ENCODE measurements around the gene LAMA3. TPM values are rescaled to one million over a fixed set of nuclear protein-coding genes. Genes with fewer than 3 reads are reported as not detected.

The LAMA3 gene
- total and polyA plus RNA-seq, 2 donors (not counting 1 experiment from before 2014, with no cell fraction given): 0.75 to 13.2 TPM

DNA sequence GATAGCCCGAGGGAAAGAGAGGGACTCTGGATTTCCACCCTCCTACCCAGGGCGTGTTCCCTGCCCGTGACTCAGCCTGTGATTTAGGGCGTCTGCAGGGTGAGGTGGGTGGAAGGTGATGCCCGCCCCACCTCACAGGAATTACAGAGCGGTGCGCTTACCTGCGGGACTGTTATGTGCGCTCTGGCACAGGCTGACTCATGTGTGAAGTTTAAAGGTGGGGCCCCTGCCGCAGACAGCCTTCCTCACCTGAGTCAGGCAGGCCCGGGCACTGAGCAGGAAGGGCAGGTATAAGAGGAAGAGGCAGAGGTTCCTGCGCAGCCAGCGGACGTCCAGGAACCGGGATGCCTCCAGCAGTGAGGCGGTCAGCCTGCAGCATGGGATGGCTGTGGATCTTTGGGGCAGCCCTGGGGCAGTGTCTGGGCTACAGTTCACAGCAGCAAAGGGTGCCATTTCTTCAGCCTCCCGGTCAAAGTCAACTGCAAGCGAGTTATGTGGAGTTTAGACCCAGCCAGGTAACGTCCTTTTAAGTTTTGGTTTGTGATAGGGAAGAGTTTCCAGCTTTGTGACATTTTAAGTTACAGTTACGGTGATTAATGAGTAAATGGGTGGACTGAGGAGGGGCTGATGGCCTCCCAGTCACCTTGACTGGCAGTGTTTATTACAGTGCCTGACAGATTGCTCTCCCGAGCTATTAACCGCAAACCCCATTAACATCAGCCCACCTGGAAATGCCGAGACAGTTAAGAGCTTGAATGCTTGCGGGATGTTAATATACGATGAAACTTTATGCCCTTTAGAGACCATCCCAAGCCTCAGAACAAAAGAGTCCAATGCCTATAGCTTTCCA is 183.7 kb downstream of the LAMA3 start:
- no peak overlapping the region for H3K9ac ChIP-seq (ENCODE audit: insufficient read depth, low read length)

DNA sequence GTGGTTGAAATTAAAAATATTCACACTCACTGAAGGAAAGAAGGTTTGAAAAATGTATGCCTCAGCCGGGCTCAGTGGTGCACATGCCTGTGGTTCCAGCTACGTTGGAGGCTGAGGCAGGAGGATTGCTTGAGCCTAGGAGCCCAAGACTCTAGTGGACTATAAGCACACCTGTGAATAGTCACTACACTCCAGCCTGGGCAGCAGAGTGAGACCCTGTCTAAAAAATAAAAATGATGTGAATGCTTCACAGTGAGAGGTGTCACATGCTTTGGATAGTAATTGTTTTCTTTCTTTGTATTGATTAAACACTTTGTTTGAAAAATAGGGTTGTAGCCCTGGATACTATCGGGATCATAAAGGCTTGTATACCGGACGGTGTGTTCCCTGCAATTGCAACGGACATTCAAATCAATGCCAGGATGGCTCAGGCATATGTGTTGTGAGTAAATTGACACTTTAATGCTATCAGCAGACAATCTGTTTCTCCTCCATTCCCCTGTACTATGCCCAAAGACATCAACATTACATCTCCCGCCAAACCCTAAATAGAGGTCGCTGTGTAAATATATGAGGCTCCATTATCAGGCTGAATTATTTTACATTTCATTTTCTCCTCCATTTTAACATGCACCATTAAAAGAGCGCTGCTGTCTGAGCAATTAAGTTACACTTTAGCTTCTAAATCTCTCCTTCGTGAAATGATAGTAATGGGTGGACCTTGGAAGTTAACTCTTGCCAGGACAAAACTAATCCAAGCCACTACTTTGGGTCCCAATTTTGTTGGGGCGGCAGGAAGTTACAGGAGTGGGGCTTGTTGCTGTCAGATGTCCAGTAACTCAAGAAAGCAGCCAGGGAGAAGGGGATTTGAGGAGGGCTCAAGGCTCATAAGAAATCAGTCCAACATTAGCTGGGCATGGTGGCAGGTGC is 187.0 kb downstream of the LAMA3 start:
- Histone ChIP-seq H3K4me2 (ENCODE audit: extremely low read depth, insufficient read depth, low read length) (no peak overlapping the region), H3K36me3 (ENCODE audit: control insufficient read depth, insufficient read depth, low read length) (no peaks in the 10 kb centered on the region), H3K4me1 (ENCODE audit: control insufficient read depth, extremely low read depth, insufficient read depth, low read length) (no peaks in the 10 kb centered on the region), H3K9ac (ENCODE audit: insufficient read depth, low read length) (no peak overlapping the region), H3K27me3 (ENCODE audit: control insufficient read depth, insufficient read depth, low read length) (peaks cover 2% of the 10 kb centered on the region), H2AFZ (ENCODE audit: low read length) (no peak overlapping the region), H3K27ac (ENCODE audit: insufficient read depth, low read length) (no peak overlapping the region), H4K20me1 (ENCODE audit: control insufficient read depth, extremely low read depth, insufficient read depth, low read length) (no peaks in the 10 kb centered on the region), H3K79me2 (ENCODE audit: control insufficient read depth, insufficient read depth, low read length) (no peaks in the 10 kb centered on the region), H3K4me3 (replicated peaks in 1 of 4; ENCODE audit: control extremely low read depth in 1 of 4, insufficient read depth in 1 of 4, low read depth in 3 of 4, low read length in 4 of 4) (no peak overlapping the region), H3K9me3 (ENCODE audit: control insufficient read depth, insufficient read depth, low read depth, low read length) (no peaks in the 10 kb centered on the region)
- DNase-seq (ENCODE audit: low read depth in 2 of 2): no peak
- TF ChIP-seq EZH2 (IDR thresholded peaks at IDR 0.05; ENCODE audit: low read length, missing control alignments) (no peak), CTCF (conservative IDR thresholded peaks at IDR 0.05 in 1 of 2, IDR thresholded peaks at IDR 0.05 in 1 of 2; ENCODE audit: low read depth in 1 of 2, low read length in 2 of 2) (no peak)

More for the DNA sequence above, 183.7 kb downstream of the LAMA3 start:
- TF ChIP-seq CTCF (conservative IDR thresholded peaks at IDR 0.05 in 1 of 2, IDR thresholded peaks at IDR 0.05 in 1 of 2; ENCODE audit: low read depth in 1 of 2, low read length in 2 of 2): no peak
- no peak for TF ChIP-seq EZH2 (IDR thresholded peaks at IDR 0.05; ENCODE audit: low read length, missing control alignments)
- DNase-seq (ENCODE audit: low read depth in 2 of 2): no peak
- H3K4me1 ChIP-seq (ENCODE audit: control insufficient read depth, extremely low read depth, insufficient read depth, low read length): no peaks in the 10 kb centered on the region
- no peak overlapping the region for H2AFZ ChIP-seq (ENCODE audit: low read length)
- no peaks in the 10 kb centered on the region for H3K79me2 ChIP-seq (ENCODE audit: control insufficient read depth, insufficient read depth, low read length)
- no peaks in the 10 kb centered on the region for H4K20me1 ChIP-seq (ENCODE audit: control insufficient read depth, extremely low read depth, insufficient read depth, low read length)
- H3K27ac ChIP-seq (ENCODE audit: insufficient read depth, low read length): no peak overlapping the region
- no peak overlapping the region for H3K4me2 ChIP-seq (ENCODE audit: extremely low read depth, insufficient read depth, low read length)
- peaks cover 2% of the 10 kb centered on the region for H3K27me3 ChIP-seq (ENCODE audit: control insufficient read depth, insufficient read depth, low read length)
- no peaks in the 10 kb centered on the region for H3K36me3 ChIP-seq (ENCODE audit: control insufficient read depth, insufficient read depth, low read length)
- no peak overlapping the region for H3K4me3 ChIP-seq (replicated peaks in 1 of 4; ENCODE audit: control extremely low read depth in 1 of 4, insufficient read depth in 1 of 4, low read depth in 3 of 4, low read length in 4 of 4)
- no peaks in the 10 kb centered on the region for H3K9me3 ChIP-seq (ENCODE audit: control insufficient read depth, insufficient read depth, low read depth, low read length)

DNA sequence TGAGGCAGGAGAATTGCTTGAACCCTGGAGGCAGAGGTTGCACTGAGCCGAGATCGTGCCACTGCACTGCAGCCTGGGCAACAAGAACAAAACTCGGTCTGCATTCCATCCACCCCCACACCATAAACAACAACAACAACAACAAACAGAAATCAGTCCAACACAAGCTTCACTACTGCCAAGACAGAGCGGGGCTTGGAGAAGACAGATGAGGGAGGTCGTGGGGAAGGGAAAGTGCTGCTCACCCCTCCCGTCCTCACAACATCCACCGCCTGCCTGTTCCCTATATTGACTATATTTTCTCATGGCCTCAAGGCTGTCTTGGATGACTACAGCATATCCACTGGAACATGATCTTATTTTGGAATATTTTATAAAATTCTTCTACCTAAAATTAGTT is 187.7 kb downstream of the LAMA3 start:
- peaks cover 2% of the 10 kb centered on the region for H3K27me3 ChIP-seq (ENCODE audit: control insufficient read depth, insufficient read depth, low read length)
- no peaks in the 10 kb centered on the region for H4K20me1 ChIP-seq (ENCODE audit: control insufficient read depth, extremely low read depth, insufficient read depth, low read length)
- no peak overlapping the region for H3K9ac ChIP-seq (ENCODE audit: insufficient read depth, low read length)
- no peaks in the 10 kb centered on the region for H3K4me1 ChIP-seq (ENCODE audit: control insufficient read depth, extremely low read depth, insufficient read depth, low read length)
- no peak for DNase-seq (ENCODE audit: low read depth in 2 of 2)
- H3K79me2 ChIP-seq (ENCODE audit: control insufficient read depth, insufficient read depth, low read length): no peaks in the 10 kb centered on the region
- no peaks in the 10 kb centered on the region for H3K9me3 ChIP-seq (ENCODE audit: control insufficient read depth, insufficient read depth, low read depth, low read length)
- no peak overlapping the region for H3K27ac ChIP-seq (ENCODE audit: insufficient read depth, low read length)
- no peaks in the 10 kb centered on the region for H3K36me3 ChIP-seq (ENCODE audit: control insufficient read depth, insufficient read depth, low read length)
- TF ChIP-seq CTCF (conservative IDR thresholded peaks at IDR 0.05 in 1 of 2, IDR thresholded peaks at IDR 0.05 in 1 of 2; ENCODE audit: low read depth in 1 of 2, low read length in 2 of 2): no peak
- no peak for TF ChIP-seq EZH2 (IDR thresholded peaks at IDR 0.05; ENCODE audit: low read length, missing control alignments)
- no peak overlapping the region for H3K4me3 ChIP-seq (replicated peaks in 1 of 4; ENCODE audit: control extremely low read depth in 1 of 4, insufficient read depth in 1 of 4, low read depth in 3 of 4, low read length in 4 of 4)
- no peak overlapping the region for H3K4me2 ChIP-seq (ENCODE audit: extremely low read depth, insufficient read depth, low read length)
- H2AFZ ChIP-seq (ENCODE audit: low read length): no peak overlapping the region
